ENCODE measurements around the gene TRIO.
"Not testable (repeated sequence)": the region's sequence is repeated elsewhere in the genome, so short reads cannot be mapped to it uniquely, and the experiment has no call there.

The TRIO gene

DNA sequence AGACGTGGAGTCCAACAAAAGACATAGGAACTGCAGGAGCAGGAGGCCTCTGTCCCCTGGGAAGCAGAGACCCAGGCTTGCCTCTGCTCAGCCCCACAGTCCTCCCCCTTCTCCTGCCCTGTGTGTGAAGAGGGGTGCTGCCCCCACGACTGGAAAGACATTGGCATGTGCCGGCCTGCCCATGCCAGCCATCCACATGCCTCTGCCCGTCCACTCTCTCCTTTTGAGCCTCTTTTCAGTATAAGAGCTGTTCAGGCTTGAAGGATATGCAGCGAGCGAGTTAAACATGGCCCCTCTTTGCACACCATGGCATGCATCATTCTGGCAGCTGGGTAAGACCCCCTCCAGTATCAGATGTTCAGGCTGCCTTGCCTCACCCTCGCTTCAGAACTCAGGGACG, 278.7 kb downstream of the TRIO start:
- no peak for DNase-seq

DNA sequence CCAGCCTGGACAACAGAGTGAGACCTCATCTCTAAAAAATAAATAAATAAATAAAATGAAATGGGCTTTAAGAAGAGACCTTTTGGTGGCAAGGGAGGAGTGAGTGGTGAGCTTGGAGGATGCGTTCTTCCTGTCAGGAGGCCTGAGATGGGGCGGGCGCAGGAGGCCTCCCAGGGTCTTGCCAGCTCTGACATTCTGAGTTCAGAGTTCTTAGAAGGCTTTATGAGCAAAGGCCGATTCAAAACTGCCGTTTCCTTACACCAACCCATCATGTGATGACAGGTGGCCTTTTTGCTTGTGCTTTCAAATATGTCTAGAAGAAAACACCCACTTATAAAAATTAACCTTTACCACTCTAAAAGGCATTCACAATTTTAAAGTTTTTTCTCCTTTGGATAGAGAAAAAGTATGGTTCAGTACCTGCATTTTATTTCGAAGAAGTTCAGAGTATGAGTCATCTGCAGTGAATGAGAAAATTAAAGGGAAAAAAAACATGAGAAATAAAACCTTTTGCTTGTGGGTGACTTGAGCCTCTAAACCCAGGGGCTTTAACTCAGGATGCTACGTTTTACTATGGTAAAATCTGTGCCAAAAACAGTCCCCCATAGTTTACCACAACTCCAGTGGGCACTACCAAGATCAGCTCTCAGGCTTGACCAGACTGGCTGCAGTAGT, 281.0 kb downstream of the TRIO start:
- no peak for DNase-seq

- no peak for DNase-seq
Observed at GRCh38 chr5:14425559-14425958, 282.4 kb downstream of the TRIO start.

GRCh38 chr5:14426521-14426920, 283.4 kb downstream of the TRIO start:
- DNase-seq = no peak

DNA sequence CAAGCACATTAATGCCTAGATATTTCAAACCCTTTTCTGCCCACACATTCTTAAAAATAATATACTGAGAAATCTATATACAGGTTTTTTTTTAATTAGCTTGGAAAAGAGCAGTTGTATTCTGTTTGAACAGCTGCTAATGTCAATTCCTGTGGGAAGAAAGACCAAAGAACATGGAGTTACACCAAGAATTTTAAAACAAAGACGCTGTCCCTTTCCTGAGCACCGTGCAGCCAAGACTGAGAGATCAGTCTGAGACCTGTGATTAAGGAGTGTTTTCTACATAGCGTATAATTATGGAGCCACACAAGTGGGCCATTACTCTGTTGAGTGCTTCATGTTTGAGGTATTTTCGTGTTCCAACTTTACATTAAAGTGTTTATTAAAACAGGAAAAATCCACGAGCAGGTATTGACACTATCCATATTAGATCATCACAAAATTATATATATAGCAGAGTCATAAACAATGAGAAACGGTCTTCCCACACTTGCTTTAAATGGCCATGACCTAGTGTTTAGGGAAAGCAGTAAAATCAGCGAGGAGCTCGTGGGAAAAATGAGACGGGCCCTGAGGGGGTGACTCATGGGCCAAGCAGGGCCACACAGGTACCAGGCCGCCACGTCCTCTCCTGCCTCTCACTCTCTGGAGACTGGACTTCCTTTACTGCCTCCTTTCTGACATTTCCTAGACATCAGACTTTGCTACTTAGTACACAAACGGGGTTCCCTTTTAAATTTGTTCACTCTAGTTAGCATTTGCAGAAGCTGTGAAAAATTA, 285.4 kb downstream of the TRIO start:
- DNase-seq = no peak

DNA sequence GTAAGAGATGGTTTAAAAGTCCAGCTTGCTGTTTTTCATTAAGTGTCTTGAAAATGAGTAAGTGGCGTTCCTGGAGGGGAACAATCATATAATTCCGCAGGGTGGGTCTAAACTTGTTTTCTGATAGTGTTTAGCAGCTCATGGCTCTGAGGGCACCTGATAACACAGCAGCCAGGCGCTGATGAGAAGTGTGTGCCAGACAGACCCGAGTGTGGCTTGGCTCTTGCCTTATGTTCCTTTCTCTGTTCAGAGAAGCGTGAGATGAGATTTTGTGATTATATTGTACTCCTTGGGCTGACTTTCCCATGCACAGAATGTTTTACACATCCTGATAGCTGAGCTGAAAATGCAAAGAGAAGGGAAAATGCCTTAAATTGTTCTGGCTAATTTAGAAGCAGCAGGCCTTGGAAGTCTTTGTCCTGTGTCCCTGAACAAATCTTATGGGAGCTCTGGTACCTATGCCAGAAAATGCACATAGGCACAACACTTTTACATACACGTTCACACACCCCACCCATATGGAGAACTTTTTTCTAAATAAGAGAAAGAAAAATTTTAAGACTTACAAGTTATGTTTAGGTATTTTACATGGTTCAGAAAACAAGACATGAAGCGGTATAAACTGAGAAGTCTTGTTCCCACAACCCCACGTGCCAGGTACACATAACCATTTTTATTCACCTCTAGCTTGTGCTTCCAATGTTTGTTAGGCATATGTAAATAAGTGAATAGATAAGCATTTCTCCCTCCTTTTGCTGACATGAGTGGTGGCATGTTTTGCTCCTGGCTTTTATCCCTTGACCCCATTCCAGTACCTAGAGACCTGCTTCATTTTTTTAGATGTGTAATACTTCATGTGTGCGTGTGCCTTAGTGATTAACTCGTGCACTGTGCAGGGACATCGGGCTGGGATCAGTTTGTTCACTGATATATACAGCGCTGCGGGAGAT, 286.2 kb downstream of the TRIO start:
- DNase-seq = peak in 1 of 2 donors; percentile 39

- no peak for DNase-seq
Observed at GRCh38 chr5:14431534-14431933, 288.4 kb downstream of the TRIO start.

- DNase-seq = no peak
Observed at GRCh38 chr5:14432931-14433589, 289.9 kb downstream of the TRIO start.

DNA sequence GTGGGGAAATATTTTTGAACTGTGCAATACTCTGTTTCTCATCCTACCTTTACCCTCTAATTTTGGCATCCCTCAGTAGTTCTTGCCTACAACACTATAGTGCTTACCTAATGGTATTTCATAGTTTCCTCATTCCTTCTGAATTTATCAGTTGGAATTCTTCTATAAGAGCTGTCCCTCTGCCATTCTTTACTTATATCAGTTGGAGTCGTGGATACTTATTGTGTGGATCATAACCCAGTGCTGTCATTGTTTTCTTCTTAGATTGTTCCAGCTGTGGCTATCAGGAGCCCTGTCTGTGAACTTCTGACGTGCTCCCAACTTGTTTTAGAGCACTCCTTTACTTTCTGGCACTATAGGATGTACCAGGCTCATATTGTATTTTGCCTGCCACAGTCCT, 292.3 kb downstream of the TRIO start:
- DNase-seq = no peak

DNA sequence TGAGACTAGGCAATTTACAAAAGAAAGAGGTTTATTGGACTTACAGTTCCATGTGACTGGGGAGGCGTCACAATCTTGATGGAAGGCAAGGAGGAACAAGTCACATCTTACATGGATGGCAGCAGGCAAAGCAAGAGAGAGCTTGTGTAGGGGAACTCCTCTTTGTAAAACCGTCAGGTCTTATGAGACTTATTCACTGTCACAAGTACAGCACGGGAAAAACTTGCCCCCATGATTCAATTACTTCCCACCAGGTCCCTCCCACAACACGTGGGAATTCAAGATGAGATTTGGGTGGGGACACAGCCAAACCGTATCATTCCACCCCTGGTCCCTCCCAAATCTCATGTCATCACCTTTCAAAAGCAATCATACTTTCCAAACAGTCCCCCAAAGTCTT, 293.0 kb downstream of the TRIO start:
- DNase-seq = not testable (repeated sequence)

DNA sequence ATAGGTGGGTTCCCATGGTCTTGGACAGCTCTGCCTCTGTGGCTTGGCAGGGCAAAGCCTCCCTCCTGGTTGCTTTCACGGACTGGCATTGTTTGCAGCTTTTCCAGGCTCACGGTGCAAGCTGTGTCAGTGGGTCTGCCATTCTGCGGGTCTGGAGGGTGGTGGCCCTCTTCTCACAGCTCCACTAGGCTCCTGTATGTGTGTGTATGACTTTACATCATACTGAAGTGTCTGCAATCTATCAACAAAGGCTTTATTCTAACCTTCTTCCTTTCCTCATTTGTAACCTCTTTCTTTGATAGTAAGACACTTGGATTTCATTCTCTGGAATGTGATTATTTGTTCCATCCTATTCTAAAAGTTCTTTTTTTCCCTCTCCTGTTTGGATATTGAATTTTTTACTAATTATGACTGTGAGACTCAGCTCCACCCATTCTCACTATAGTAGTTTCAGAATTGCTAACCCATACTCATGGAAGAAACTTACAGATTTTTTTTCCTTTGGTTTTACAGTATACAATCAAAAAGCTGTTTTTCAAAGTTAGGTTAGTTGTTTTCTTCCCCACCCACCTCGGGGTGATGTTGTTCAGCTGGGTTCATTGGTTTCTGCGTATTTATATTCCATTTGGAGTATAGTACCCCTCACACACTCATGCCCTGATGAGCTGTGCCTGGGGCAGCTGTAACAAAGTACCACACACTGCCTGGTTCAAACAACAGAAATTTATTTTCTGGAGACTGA, 293.8 kb downstream of the TRIO start:
- no peak for DNase-seq

DNA sequence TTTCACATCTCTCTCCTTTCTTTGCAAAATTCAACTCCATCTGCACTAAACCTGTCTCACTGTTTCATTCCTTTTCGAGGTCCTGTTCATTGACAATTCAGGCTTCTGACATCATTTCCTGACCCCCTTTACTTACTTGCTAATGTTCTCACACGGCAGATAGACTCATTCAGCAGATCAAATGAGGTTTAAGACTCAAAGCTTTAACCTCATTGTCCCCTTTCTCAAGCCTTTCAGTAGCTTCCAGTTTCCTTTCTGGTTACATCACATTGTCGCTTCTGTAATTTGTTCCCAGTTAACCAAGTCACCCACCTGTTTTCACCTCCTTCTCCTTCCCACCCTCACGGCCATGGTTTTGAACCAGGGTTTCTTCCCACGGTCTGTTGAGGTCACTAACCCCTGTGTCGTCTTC, 295.1 kb downstream of the TRIO start:
- DNase-seq = no peak

- DNase-seq = no peak
Observed at GRCh38 chr5:14439087-14439871, 296.1 kb downstream of the TRIO start.

- no peak for DNase-seq
Observed at GRCh38 chr5:14440223-14440581, 297.1 kb downstream of the TRIO start.

DNA sequence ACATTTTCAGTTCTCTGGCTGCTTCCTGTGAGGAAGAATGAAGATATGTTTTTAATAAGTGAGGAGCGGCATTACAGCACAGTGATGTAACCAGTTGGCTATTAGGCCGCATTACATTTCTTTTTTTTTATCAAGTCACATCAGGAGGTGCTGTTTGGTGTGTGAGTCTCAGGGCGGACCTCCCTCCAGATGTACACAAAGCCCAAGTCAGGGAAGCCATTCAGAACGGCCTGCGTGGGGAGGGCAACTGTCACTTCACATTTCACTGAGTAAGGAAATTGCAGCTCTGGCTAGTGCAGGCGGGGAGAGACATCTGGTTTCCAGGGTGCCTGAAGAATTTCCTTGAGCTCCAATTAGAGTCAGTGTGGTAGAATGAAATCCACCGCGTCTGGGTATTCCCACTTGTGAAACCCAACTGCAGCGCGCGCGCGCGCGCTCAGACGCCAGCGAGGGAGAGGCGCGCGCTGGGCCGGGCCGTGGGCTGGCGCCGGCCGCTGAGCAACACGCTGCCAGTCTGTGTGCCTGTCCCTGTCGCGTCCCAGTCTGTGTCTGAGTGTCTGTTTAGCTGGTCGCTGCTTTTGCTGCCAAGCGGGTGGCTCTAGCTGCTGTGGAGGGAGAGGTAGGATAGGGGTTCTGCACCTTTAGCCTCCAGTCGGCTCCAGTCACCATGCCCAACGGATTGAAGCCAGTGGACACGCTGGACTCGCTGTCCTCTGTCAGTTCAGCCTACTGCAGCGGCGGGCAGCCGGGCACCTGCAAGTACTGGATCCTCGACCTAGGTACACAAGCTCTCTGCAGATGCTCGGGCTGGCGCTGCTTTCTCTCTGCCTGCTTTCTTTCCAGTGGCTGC, 297.7 kb downstream of the TRIO start:
- peak; percentile 54 to 66 for DNase-seq

DNA sequence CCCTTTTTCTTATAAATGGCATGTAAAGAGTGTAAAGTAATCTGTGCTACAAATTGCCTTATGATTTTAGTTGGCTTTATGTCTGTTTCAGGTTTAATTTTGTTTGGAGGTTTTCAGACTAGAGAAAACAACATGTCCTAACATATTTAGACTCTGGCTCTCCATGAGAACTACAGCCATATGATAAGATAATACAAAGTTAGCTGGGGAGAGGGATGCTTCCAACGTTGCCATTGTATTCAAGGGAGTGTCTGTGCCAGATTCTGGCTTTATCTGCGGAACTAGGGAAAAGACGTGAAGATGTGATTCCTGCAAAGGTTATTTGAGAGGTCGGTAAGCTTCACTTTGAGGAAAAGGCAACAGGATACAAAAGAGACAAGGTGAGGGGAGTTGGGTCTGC, 298.5 kb downstream of the TRIO start:
- DNase-seq = no peak

GRCh38 chr5:14442536-14442935, 299.4 kb downstream of the TRIO start:
- no peak for DNase-seq

DNA sequence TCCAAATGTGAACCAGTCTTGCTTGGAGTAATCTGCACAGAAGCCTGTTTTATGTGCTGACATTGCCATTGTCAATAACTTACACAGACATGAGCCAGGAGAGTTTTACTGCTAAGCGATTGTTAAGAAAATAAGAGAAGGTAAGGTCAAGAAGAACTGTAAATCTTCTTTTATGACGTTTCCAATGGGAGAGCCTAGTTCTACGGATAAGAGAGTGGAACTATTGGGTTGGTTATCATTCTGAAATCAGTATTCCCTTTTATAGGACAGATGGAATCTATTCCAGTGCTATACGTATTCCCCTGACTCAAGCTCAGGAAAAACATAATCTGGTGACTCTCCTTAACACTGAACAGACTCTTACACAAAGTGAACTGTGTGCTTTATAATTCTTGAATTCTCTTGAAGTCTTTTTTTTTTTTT, 300.5 kb downstream of the TRIO start:
- no peak for DNase-seq

GRCh38 chr5:14444161-14444560, 301.0 kb downstream of the TRIO start:
- no peak for DNase-seq

- DNase-seq = no peak
Observed at GRCh38 chr5:14445013-14445412, 301.9 kb downstream of the TRIO start.
